Measurements from ENCODE around the gene NMRK2.
A peak's percentile ranks its signal among the peaks of the same experiment; 100 is the strongest.
"Not testable (repeated sequence)": the region's sequence is repeated elsewhere in the genome, so short reads cannot be mapped to it uniquely, and the experiment has no call there.

The NMRK2 gene

DNA sequence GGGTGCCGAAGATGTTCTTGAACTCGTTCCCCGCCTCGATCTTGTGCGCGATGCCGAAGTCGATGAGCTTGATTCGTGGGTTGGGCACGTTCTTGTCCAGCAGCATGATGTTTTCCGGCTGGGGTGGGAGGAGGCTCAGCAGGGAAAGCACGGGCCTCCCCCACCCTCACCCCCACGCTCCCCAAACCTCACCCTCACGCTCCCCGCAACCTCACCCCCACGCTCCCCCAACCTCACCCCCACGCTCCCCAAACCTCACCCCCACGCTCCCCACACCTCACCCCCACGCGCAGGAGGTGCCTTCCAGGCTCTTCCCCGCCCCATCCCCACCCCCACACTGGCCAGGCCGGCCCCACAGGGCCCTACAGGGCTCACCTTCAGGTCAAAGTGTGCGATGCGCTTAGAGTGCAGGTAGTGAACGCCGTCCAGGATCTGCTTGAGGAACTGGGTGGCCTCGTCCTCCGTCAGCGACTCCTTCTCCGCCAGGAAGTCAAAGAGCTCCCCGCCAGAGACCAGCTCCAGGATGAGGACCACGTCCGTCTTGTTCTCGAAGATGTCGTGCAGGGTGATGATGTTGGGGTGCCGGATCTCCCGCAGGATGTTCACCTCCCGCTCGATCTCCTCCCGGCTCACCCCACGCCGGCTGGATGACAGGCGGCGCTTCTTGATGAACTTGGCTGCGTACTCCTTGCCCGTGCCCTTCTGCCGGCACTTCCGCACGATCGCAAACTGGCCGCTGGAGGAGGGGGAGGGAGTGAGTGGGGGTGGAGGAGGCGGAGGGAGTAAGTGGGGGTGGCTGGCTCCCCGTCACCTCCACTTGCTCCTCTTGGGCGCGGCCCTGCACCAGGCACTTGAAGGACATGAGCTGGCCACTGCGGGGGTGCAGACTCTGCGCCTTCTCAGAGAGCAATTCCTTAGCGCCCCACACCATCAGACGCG is 31.7 kb downstream of the NMRK2 start:
- DNase-seq (no peak), ATAC-seq (no peak)

DNA sequence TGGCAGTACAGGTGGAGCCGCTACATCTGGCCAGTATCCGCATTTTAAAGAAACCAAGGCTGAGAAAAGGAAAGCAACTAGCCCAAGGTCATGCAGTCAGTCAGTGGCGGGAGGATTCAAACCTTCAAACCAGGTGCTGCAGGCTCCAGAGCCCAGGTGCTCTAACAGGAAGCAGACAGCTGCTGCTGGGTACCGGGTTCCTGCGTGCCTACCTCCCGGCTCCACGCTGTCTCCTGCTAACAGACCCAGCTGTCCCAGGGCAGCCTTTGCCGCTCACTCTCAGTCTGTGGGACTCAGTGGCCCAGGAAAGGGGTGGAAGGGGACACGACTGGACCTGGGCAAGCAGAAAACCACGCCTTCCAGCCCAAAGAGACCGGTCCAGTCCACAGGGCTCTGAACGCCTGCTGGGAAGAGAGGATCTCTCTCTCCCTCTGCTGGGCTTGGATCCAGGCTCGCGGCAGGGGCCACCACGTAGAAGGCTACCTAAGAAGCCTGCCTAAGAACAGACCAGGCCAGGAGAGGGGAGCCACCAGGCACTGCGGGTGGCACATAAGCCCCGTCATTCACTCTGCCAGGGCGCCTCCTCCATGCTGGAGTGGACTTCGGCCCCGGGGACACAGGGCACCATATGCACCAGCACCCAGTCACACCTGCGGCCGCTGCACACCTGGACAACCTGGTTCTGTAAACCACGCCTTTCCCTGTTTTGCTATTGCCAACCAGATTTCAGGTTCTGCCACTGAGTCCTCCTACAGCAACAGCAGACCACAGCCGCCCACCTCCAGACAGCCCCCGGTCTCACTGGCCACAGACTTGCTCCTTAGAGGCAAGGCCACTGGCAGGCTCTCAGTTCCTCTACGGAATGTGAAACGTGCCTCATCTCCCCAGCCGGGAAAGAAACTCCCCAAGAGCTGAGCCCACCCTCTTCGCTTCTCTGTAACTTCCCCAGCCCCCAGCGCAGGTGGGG is 33.5 kb downstream of the NMRK2 start:
- ATAC-seq: no peak

DNA sequence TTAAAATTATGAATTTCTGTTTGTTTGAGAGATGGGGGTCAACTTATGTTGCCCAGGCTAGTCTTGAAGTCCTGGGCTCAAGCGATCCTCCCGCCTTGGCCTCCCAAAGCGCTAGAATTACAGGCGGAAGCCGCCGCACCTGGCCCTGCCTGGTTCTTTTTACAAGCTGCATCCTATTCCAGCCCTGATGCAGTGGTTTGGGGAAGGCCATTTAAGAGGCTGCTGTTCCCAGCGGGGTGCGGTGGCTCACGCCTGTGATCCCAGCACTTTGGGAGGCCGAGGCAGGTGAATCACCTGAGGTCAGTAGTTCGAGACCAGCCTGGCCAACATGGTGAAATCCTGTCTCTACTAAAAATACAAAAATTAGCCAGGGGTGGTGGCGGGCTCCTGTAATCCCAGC is 35.1 kb downstream of the NMRK2 start:
- not testable (repeated sequence) for DNase-seq, ATAC-seq

More for the DNA sequence above, 33.5 kb downstream of the NMRK2 start:
- no peak for DNase-seq

DNA sequence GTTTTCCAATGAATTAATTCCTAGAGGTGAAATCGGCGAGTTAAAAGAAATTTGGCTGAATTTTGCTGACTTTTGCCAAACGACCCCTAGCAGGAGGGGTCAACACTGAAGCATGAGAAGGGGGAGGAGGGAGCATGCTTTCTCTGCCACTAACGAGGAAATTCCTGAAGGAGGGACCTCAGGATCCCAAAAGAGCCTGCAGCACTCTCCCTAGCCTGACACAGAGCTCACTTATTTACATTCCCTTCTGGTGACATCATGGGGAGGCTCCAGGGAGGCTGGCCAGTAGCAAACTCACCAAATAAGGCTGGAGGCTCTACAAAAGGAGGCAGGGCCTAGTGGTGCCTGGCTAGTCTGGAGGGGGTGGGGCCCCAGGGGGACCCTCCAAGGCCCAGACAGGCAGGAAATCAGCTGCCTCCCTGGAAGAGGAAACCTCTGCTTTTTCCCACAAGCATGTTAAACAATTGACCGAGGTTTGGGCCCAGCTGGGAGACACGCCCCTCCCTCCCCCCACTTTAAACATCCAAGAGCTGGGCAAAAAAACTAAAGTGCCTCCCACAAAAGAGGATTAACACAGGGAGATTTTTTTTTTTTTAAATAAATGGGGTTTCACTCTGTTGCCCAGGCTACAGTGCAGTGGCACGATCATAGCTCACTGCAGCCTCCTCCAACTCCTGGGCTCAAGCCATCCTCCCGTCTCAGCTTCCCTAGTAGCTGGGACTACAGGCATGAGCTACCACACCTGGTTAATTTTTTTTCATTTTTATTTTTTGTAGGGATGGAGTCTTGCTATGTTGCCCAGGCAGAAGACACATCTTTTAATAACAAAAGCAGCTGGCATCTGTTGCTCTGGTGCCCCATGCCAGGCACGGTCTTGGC is 35.9 kb downstream of the NMRK2 start:
- ATAC-seq: no peak
- DNase-seq: no peak

DNA sequence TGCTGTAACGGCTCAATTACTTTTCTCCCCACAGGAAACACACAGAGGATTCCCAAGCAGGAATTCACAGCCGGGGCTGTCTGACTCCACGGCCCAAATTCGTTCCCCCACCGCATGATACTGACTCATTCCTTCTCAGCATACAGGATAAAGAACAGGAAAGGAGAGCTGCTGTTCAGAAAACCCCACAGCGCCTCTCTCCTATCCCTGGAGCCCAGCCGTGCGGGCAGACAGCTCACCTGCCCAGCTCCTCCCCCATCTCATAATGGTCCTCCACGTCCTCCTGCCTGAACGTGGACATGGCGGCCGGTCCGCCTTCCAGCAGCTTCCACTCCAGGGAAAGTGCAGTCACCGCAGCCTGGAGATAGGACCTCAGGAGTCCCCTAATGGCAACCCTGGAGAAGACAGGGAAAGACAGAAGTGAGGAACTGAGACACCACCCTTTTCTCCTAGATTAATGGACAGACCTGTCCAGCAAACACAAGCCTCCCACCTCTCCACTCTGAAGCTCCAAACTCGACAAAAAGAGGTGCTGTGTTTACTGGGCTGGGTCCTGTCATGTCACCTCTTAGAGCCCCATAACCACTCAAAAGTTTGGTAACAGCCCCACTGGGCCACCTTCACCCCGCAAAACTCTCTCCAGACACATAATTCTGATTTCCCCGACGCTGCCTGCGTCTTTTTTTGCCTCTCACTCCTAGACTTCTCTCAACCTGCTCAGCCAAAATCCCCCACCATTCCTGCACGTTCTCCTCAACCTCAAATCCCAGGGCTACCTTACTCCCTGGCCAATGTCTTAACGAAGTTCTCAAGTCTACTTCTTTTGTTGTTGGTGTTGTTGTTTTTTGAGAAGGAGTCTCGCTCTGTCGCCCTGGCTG is 36.8 kb downstream of the NMRK2 start:
- DNase-seq: no peak
- ATAC-seq: no peak

DNA sequence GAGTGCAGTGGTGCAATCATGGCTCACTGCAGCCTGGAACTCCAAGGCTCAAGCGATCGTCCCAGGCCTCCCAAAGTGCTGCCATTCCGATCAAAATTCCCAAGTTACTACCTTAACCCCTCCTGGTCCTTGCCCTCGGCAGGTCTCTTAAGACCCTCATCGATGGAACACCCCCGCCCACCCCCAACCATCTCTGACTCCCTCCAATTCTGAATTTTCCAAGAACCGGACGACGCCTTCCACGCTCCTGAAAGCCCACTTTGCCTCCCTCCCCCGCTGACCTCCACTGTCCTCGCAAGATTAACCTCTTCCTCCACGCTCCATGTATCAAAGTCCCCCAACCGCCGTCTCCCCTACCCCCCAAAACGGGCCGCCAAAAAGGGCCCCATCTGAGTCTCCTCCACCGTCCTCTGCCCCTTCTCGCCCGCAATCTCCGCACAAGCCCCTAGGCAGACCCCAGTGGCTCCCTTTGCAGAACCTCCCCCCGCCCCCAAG is 37.5 kb downstream of the NMRK2 start:
- ATAC-seq: no peak
- no peak for DNase-seq

DNA sequence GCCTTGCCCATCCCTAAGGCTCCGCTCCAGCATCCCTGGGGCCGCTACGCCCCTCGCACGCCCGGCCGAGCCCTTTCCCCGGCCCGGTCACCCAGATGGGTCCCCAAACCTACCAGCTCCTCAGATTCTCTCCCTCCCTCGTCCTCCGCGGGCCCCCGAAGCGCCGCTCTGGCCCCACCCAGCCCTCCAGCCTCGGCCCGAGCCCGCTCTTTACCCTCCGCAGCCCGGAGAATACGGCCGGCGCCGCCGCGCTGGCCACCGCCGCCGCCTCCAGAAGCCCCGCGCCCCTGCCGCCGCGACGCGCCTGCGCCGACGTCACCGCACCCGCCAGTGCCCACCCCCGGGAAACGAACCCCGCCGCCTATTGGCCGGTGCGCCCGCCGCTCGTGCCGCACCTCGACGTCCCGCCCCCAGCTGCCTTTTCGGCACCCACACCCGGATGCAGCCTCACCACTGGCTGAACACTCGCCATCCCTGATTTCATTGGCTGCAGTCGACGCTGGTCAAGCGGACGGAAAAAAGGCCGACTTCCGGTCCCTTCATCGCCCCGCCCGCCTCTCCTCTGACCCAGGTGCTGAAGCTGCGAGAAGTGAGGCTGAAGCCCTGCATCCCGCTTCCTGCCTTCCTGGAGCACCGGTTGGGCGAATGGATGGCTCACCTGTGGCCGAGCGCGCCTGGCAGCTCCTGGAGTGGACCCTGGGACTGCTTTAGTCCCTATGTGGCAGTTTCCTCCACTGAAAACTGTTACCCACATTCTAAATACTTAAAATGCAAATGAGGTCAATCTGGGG is 38.1 kb downstream of the NMRK2 start, which contains the start of gene DAPK3:
Gene DAPK3 (minus strand): TSS at position 292 of the 791 bp plus-strand sequence. CDS start 1,364 bp downstream, outside the sequence.
- DNase-seq (peak; percentile 98), ATAC-seq (peak; percentile 92)

DNA sequence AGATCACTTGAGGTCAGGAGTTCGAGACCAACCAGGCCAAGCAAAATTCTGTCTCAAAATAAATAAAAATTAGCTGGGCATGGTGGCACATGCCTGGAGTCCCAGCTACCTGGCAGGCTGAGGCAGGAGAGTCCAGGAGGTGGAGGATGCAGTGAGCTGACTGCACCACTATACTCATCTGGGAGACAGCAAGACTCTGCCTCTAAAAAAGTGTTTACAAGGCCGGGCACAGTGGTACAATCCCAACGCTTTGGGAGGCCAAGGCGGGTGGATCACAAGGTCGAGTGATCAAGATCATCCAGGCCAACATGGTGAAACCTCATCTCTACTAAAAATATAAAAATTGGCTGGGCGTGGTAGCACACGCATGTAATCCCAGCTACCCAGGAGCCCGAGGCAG is 42.3 kb downstream of the NMRK2 start:
- no peak for ATAC-seq
- no peak for DNase-seq

DNA sequence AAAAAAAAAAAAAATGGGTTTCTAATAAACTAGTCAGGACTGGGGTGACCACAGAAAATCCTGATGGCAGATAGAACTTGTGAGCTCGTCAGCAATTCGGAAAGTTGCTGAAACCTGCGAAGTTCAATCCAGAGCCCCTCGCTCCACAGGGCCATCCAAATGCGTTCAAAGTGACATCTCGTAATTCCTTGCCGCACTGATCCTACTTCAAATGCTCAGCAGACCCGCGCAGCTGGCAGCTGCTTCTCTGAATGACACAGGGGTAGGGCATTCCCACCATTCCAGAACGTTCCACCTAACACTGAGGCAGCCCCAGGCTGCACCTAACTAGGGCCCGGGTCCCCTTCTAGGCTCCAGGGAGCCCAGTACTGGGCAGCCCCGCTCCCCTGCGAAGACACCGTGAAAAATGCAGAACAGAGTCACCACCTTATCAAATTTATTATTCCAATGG is 42.8 kb downstream of the NMRK2 start:
- DNase-seq: no peak
- ATAC-seq: no peak

DNA sequence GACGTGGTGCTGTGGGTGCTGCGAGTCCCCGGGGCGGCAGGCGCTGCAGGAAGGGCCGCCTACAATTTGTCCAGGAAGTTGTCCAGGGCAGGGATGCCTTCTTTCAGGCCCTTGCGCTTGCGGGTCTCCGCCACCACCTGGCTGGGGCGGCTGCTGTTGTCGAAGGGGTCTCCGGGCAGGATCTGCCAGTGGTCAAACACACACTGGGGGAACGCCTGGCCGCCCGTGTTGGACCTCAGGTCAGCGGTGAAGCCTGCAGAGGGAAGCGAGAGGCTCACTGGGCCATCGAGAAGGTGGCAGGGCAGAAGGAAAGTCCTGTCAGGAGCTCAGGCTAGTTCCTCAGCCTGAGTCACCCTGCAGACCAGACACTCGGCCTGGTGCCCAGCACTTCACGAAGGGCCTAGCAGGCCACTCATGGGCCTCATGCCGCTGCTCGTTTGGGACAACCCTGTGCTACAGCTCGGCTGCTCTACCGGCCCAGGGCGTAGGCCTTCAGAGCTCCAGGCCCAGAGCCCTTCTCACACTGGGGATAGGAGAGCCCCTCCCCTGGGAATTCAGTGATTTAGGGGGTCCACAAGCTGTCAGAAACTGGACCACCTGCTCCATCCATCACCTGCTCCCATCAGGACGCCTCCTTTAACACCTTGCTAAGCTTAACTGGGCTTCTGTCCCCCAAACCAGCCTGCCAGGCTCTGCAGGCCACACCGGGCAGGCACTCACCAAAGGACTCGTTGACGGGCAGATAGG is 43.8 kb downstream of the NMRK2 start:
- ATAC-seq: no peak
- DNase-seq: no peak

DNA sequence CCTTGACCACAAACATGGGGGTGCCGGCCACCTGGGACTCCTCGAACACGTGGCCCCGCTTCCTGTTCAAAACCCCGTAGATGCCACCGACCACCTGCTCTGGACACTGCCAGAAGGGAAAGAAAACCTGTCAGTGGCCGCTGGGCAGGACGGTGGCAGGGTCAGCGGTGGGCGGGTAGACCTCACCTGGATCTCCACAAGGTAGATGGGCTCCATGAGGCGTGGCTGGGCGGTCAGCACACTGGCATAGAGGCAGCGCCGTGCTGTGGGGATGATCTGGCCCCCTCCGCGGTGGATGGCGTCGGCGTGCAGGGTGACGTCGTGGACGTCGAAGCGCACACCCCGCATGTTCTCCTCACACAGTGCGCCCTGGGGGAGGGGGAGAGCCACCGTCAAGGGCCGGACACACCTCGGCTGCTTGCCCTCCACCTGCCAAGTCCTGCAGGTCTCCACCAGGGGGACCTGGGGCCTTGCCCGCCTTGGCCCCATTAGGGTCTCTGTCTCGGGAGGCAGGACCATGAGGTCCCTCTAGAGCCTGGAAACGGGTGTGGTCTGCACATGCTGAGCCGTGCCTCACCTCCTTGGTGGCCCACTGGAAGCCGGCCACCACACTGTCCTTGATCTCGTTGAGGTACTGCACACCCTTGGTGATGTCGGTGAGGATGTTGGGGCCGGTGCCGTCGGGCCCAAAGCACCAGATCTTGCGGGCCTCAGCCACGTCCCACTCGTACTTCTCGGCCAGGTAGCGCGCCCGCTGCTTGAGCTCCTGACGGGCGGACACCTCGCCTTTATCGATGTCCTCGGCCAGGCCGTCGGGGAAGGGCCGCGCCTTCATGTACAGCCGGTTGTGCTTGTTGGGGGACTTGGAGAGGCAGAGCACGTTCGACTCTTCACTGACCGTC is 44.6 kb downstream of the NMRK2 start:
- no peak for ATAC-seq
- no peak for DNase-seq

DNA sequence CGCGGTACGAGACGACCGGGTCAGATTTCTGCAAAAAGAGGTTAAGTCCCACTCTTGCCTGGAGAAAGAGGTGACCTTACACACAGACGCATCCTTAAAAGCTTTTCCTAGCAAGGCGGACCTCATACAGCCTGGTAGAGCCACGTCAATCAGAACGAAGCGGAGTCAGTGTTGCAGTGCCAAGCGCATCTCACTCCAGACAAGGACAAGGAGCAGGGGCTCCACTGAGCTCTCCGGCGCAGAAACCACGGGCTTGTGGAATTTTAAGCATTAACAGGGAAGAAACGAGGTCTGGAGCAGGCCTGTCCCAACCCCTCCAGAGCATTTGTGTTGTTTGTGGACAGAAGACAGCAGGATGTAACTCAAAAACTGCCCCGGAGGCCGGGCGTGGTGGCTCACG is 45.3 kb downstream of the NMRK2 start:
- DNase-seq (no peak), ATAC-seq (no peak)

DNA sequence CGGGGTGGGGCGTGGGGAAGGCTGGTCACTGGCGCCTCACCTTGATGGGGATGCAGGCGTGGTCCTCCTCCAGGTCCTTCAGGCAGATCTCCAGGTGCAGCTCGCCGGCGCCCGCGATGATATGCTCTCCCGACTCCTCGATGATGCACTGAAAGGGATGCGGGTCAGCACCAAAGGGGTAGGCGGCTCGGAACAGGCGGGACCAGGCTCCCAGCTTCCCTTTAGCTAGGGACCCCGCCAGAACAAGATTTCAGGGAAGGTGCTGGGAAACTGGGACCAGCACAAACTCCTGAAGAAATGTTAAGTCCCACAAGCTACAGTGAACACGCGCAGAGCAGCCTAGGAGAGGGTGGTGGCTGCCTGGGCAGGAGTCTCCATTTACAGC is 46.4 kb downstream of the NMRK2 start:
- ATAC-seq: no peak
- DNase-seq: no peak

DNA sequence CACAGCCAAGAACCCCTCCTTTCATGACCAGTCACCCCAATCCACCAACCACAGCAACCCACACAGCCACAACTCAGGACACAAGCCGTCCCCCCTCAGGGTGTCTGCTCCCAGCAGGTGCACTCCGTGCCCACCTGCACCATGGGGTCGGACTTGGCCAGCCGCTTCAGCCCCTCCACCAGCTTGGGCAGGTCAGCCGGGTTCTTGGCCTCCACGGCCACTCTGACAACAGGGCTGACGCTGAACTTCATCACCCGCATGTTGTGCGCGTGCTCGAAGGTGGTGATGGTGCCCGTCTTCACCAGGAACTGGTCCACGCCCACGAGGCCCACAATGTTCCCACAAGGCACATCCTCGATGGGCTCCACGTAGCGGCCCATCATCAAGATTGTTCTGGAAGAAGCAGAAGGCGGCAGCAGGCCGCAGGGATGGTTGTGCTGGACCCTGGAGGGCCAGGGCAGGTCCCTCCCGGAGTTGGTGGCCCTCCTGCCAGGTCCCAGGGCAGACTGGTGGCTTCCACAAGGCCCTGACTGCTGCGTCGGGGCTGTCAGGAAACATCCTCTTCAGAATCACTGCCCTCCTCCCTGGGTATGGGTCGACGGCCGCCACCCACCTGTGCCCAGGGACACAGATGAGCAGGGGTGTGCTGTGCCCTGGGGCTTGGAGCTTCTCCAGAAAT is 46.9 kb downstream of the NMRK2 start:
- no peak for DNase-seq
- no peak for ATAC-seq

DNA sequence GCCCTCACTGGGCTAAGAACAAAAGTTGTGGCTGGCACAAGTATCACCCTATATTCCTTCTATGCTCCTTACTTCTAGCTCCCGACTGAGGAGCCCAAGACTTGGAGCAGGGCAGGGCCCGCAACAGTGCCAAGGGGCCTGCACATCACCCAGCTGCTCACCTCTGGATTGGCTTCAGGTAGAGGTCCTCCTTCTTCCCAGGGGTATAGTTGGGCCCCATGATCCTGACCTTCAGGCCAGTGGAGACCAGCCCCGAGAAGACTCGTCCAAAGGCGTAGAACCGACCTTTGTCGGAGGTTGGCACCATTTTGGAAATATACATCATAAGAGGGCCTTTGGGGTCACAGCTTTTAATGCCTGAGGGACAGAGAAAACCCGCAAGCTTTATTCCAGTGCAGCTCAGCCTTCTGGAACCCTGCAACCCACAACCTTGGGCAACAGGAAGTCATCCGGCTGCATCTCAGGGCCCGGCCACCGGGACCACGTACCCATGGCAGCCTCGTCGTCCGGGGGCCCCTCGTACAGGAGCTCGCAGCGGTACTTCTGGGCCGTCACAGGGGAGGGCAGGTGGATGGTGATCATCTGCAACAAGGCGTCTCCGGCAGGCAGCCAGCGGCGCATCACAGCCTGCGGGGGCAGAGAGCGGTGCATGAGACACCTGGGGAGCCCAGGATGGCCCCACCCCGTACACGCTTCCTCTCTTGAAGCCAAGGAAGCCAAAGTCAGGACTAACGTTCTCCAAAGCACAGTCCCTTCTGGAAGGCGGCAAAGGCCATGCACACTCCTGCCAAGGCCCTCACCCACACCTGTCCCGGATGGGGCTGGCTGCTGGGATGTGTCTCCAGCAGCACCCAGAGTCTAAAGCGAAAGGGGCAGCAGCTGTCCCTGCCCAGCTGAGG is 47.7 kb downstream of the NMRK2 start:
- DNase-seq: no peak
- ATAC-seq: no peak

DNA sequence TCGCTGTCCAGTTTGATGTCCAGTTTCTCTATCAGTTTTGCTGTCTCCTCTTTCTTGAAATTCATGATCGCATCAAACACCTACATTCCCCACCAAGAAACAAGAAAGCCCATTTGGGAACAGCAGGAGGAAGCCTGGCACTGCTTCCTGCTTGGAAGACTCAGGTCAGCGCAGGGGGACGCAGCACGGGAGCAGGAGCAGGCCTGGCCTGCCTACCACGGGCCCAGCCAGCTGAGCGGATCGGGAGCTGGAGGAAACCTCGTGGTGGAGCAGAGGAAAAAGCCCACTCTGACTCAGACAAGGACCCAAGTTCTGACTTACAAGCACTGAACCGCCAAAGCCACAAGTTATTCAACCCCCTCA is 48.5 kb downstream of the NMRK2 start:
- ATAC-seq (no peak), DNase-seq (no peak)
